H1 (cell line): Measurements from ENCODE around the gene RPL31. TPM values are rescaled to one million over a fixed set of nuclear protein-coding genes. Genes with fewer than 3 reads are reported as not detected.

ENCODE experiments used
- CTCF ChIA-PET: fragments of 300-600 bp; sonication (Branson Sonifier 250); formaldehyde crosslinking; loops from one replicate; lab custom pipeline; 2021; ENCODE audit not compliant: partially characterized antibody; lab: Charles Lee
- POLR2A ChIA-PET: fragments of 300-600 bp; sonication (Branson Sonifier 250); formaldehyde crosslinking; loops from one replicate; lab custom pipeline; 2021; ENCODE audit warnings: inconsistent platforms; ENCODE audit not compliant: partially characterized antibody; lab: Charles Lee
- DNase-seq, 2 experiments: peaks; one replicate each; pipeline versions ENCODE4 v3.0.0 to v3.0.0-alpha.2; 2010 to 2022; ENCODE audit warnings: low spot score in 2 of 2, low read depth in 1 of 2, mixed read lengths in 1 of 2
- FAIRE-seq: peaks from 2 replicates; lab custom pipeline; 2011; peaks lifted over from hg19 to GRCh38; lab: Jason Lieb, UNC
- H2AFZ ChIP-seq: 2 replicates; pipeline ENCODE4 v1.8.1; 2012; ENCODE audit warnings: low read length, inconsistent platforms
- H2AK5ac ChIP-seq: 2 replicates; pipeline ENCODE4 v1.6.1; 2013; ENCODE audit warnings: low read depth, low read length
- H2BK120ac ChIP-seq: replicated peaks from 2 replicates; pipeline ENCODE3; 2013; ENCODE audit warnings: low read depth, low read length, inconsistent platforms
- H2BK12ac ChIP-seq: 2 replicates; pipeline ENCODE4 v1.6.1; 2013; ENCODE audit warnings: low read depth, low read length
- H2BK15ac ChIP-seq: 2 replicates; pipeline ENCODE4 v1.6.1; 2013; ENCODE audit warnings: low read length
- H2BK20ac ChIP-seq: 2 replicates; pipeline ENCODE4 v1.6.1; 2013; ENCODE audit warnings: low read length
- H2BK5ac ChIP-seq: 2 replicates; pipeline ENCODE4 v1.6.1; 2013; ENCODE audit warnings: low read depth, low read length
- H3K14ac ChIP-seq: 2 replicates; pipeline ENCODE4 v1.6.1; 2013; ENCODE audit warnings: inconsistent platforms; ENCODE audit not compliant: insufficient read length
- H3K18ac ChIP-seq: 2 replicates; pipeline ENCODE4 v1.6.1; 2013; ENCODE audit warnings: low read length; ENCODE audit errors: extremely low read depth
- H3K23ac ChIP-seq: 2 replicates; pipeline ENCODE4 v1.6.1; 2013; ENCODE audit warnings: inconsistent platforms; ENCODE audit not compliant: insufficient read length
- H3K23me2 ChIP-seq: 2 replicates; pipeline ENCODE4 v1.6.1; 2013; ENCODE audit warnings: low read depth, low read length
- H3K27ac ChIP-seq: 2 replicates; pipeline ENCODE4 v1.6.1; 2011; ENCODE audit warnings: low read depth, low read length, inconsistent platforms
- H3K27me3 ChIP-seq, 4 experiments: replicated peaks in 1 of 4; 1 replicate in 1 of 4; 2 replicates in 3 of 4; pipeline versions ENCODE4 v1.6.1 to v1.8.1; 2011 to 2013; ENCODE audit warnings: low read length in 3 of 4, mild to moderate bottlenecking in 3 of 4, inconsistent platforms in 2 of 4, mixed read lengths in 2 of 4, moderate library complexity in 1 of 4; ENCODE audit not compliant: control insufficient read depth in 3 of 4, insufficient read depth in 3 of 4; ENCODE audit errors: extremely low read depth in 1 of 4
- H3K36me3 ChIP-seq, 4 experiments: 2 replicates each; pipeline versions ENCODE4 v1.6.1 to v1.8.1; 2011 to 2013; ENCODE audit warnings: mild to moderate bottlenecking in 4 of 4, low read length in 3 of 4, moderate library complexity in 2 of 4, control low read depth in 1 of 4, inconsistent platforms in 1 of 4; ENCODE audit not compliant: insufficient read depth in 4 of 4, control insufficient read depth in 2 of 4
- H3K4ac ChIP-seq: replicated peaks from 2 replicates; pipeline ENCODE3; 2013; ENCODE audit warnings: low read length, low read depth, mixed read lengths, inconsistent platforms; ENCODE audit not compliant: insufficient read length
- H3K4me1 ChIP-seq, 4 experiments: replicated peaks in 1 of 4; 1 replicate in 1 of 4; 2 replicates in 3 of 4; pipeline versions ENCODE4 v1.6.1 to v1.8.1; 2011 to 2013; ENCODE audit warnings: low read length in 3 of 4, inconsistent platforms in 2 of 4, mixed read lengths in 1 of 4; ENCODE audit not compliant: insufficient read depth in 4 of 4, control insufficient read depth in 3 of 4
- H3K4me2 ChIP-seq, 2 experiments: 2 replicates each; pipeline versions ENCODE4 v1.6.1 to v1.8.1; 2011 to 2013; ENCODE audit warnings: low read depth in 2 of 2, low read length in 2 of 2, control low read depth in 1 of 2, inconsistent platforms in 1 of 2, mild to moderate bottlenecking in 1 of 2; ENCODE audit not compliant: insufficient read depth in 1 of 2
- H3K4me3 ChIP-seq, 4 experiments: fragments of 200-600, 300-600 bp in 1 of 4; sonication (generic), shearing (Covaris generic), sonication (Bioruptor Twin) in 1 of 4; 2 replicates each; pipeline versions ENCODE4 v1.5.1 to v1.8.1; 2011 to 2016; ENCODE audit warnings: low read length in 4 of 4, low read depth in 3 of 4, control low read depth in 2 of 4, inconsistent platforms in 2 of 4, mild to moderate bottlenecking in 2 of 4, mixed read lengths in 1 of 4, moderate library complexity in 1 of 4; ENCODE audit not compliant: insufficient read depth in 2 of 4; ENCODE audit errors: extremely low read depth in 1 of 4
- H3K56ac ChIP-seq: replicated peaks from 2 replicates; pipeline ENCODE3; 2013; ENCODE audit warnings: low read depth, mild to moderate bottlenecking, mixed read lengths, low read length, inconsistent platforms; ENCODE audit not compliant: insufficient read length
- H3K79me1 ChIP-seq: 2 replicates; pipeline ENCODE4 v1.6.1; 2013; ENCODE audit warnings: low read depth, low read length, control low read depth
- H3K79me2 ChIP-seq, 2 experiments: 2 replicates each; pipeline versions ENCODE4 v1.6.1 to v1.8.1; 2012 to 2013; ENCODE audit warnings: low read length in 2 of 2, mild to moderate bottlenecking in 2 of 2, inconsistent platforms in 1 of 2; ENCODE audit not compliant: insufficient read depth in 2 of 2, control insufficient read depth in 1 of 2
- H3K9ac ChIP-seq, 4 experiments: replicated peaks in 1 of 4; 1 replicate in 1 of 4; 2 replicates in 3 of 4; pipeline versions ENCODE4 v1.6.1 to v1.8.1; 2011 to 2013; ENCODE audit warnings: low read depth in 3 of 4, low read length in 3 of 4, control low read depth in 2 of 4, mild to moderate bottlenecking in 2 of 4, moderate library complexity in 2 of 4, inconsistent platforms in 1 of 4; ENCODE audit errors: extremely low read depth in 1 of 4
- H3K9me3 ChIP-seq, 2 experiments: 2 replicates each; pipeline versions ENCODE4 v1.6.1 to v1.8.1; 2012 to 2013; ENCODE audit warnings: mild to moderate bottlenecking in 2 of 2, moderate library complexity in 2 of 2, control low read depth in 1 of 2, inconsistent platforms in 1 of 2, low read depth in 1 of 2, low read length in 1 of 2, mixed read lengths in 1 of 2; ENCODE audit not compliant: insufficient read depth in 2 of 2
- H4K20me1 ChIP-seq, 2 experiments: replicated peaks in 1 of 2; 2 replicates each; pipeline versions ENCODE3 to v1.8.1; 2011 to 2013; ENCODE audit warnings: inconsistent platforms in 2 of 2, low read length in 2 of 2, mild to moderate bottlenecking in 1 of 2; ENCODE audit not compliant: insufficient read depth in 2 of 2, control insufficient read depth in 1 of 2
- H4K5ac ChIP-seq: 2 replicates; pipeline ENCODE4 v1.6.1; 2013; ENCODE audit warnings: low read length, low read depth, mixed read lengths, inconsistent platforms; ENCODE audit not compliant: insufficient read length
- H4K8ac ChIP-seq: 2 replicates; pipeline ENCODE4 v1.8.0; 2013; ENCODE audit warnings: mild to moderate bottlenecking, moderate library complexity, low read length, inconsistent platforms; ENCODE audit not compliant: insufficient read depth; ENCODE audit errors: extremely low read depth
- H4K91ac ChIP-seq: replicated peaks from 2 replicates; pipeline ENCODE3; 2013; ENCODE audit warnings: low read length, mixed read lengths, inconsistent platforms; ENCODE audit not compliant: insufficient read length
- BACH1 ChIP-seq: IDR thresholded peaks from 2 replicates; pipeline ENCODE4 v1.6.1; 2012; ENCODE audit warnings: low read length, improper control_type of control experiment
- EGR1 ChIP-seq: IDR thresholded peaks from 2 replicates; pipeline ENCODE4 v1.6.1; 2011; ENCODE audit warnings: low read depth, low read length, borderline replicate concordance
- EP300 ChIP-seq, 2 experiments: IDR thresholded peaks; 1 replicate in 1 of 2; 2 replicates in 1 of 2; pipeline ENCODE4 v1.6.1; 2011 to 2012; ENCODE audit warnings: low read depth in 2 of 2, low read length in 2 of 2, mild to moderate bottlenecking in 2 of 2, borderline replicate concordance in 1 of 2, inconsistent platforms in 1 of 2, moderate library complexity in 1 of 2
- EZH2 ChIP-seq: fragments of 200-600 bp; sonication (generic); IDR thresholded peaks from 2 replicates; pipeline ENCODE4 v1.7.1; 2012; ENCODE audit warnings: low read depth, mild to moderate bottlenecking, moderate library complexity, low read length, inconsistent platforms; ENCODE audit not compliant: severe bottlenecking
- PHF8 ChIP-seq: fragments of 200-600 bp; sonication (generic); conservative IDR thresholded peaks from 2 replicates; pipeline ENCODE4 v1.7.1; 2012; ENCODE audit warnings: low read depth, mild to moderate bottlenecking, inconsistent platforms, low read length, moderate library complexity
- POLR2AphosphoS5 ChIP-seq: IDR thresholded peaks from 2 replicates; pipeline ENCODE4 v1.6.1; 2011; ENCODE audit warnings: low read depth, low read length
- RBBP5 ChIP-seq: IDR thresholded peaks from 2 replicates; pipeline ENCODE4 v1.7.1; 2012; ENCODE audit warnings: low read depth, mild to moderate bottlenecking, inconsistent platforms, low read length, moderate library complexity, borderline replicate concordance
- RNF2 ChIP-seq: fragments of 200-900, 300-1000 bp; sonication (generic); IDR thresholded peaks from 2 replicates; pipeline ENCODE4 v1.7.1; 2016; ENCODE audit warnings: borderline replicate concordance, low read depth, mild to moderate bottlenecking, antibody characterized with exemption, low read length; ENCODE audit not compliant: poor library complexity, severe bottlenecking; ENCODE audit errors: missing control alignments
- TAF1 ChIP-seq: IDR thresholded peaks from 2 replicates; pipeline ENCODE4 v1.6.1; 2011; ENCODE audit warnings: mild to moderate bottlenecking, low read depth, low read length
- TEAD4 ChIP-seq: IDR thresholded peaks from 2 replicates; pipeline ENCODE4 v1.6.1; 2012; ENCODE audit warnings: low read depth, low read length, inconsistent platforms, mixed read lengths
- WGBS, 2 experiments: shearing (Covaris generic) in 1 of 2; methylation state at CpG; one replicate each; pipeline versions ENCODE4 v1.1.6 to v1.1.7; 2013 to 2015; ENCODE audit warnings: low lambda C conversion rate in 2 of 2, mixed read lengths in 2 of 2, inconsistent platforms in 1 of 2, low coverage in 1 of 2, missing lambda C conversion rate in 1 of 2; ENCODE audit not compliant: insufficient replicate concordance in 2 of 2, insufficient coverage in 1 of 2, insufficient read length in 1 of 2; ENCODE audit errors: extremely low coverage in 1 of 2, missing lambda C conversion rate in 1 of 2; 5-methylcytosine and 5-hydroxymethylcytosine counted together
- polyA plus RNA-seq, 7 experiments: library from polyadenylated mRNA; depleted of rRNA in 3 of 7; stranded (reverse) in 5 of 7; unstranded in 2 of 7; fragments of >200 nt in 5 of 7; fragments of 200-250 nt in 2 of 7; gene quantifications; 1 replicate in 5 of 7; 2 replicates in 1 of 7; 4 replicates in 1 of 7; pipeline versions ENCODE4 v1.2.1 to v1.2.3, GENCODE V29; 2011 to 2013; ENCODE audit warnings: missing spikeins in 2 of 7, mixed read lengths in 2 of 7
- total RNA-seq: library from RNA; stranded (reverse); fragmentation: NEBNext Ultra II Directional; extraction: Animal tissue kit (Norgen Biotek cat#: 25700); gene quantifications from 2 replicates; pipeline ENCODE4 v1.2.1, GENCODE V29; 2021

RPL31 gene
- total and polyA plus RNA-seq, 2 of the 8 experiments (the other 6 are each of a cell fraction or from before 2014, with no cell fraction given): 1,463 to 1,722 TPM

- 89% methylated on average over 5 of the region's 8 CpGs; no CpG with 5 or more reads in 1 of the 2 experiments for WGBS, 2 experiments
- H4K8ac ChIP-seq: no peak overlapping the region
- H3K4ac ChIP-seq: no peak overlapping the region
- no peak overlapping the region for H2BK5ac ChIP-seq
- no peak overlapping the region for H2BK12ac ChIP-seq
- no peaks in the 10 kb centered on the region for H3K79me2 ChIP-seq
- peaks cover 0 to 2% (median under 1%) of the 10 kb centered on the region in 4 experiments; a peak in 2 of 7 replicates for H3K4me1 ChIP-seq
- no peak overlapping the region for H3K14ac ChIP-seq
- FAIRE-seq: no peak
- no peak overlapping the region for H2BK15ac ChIP-seq
- H3K56ac ChIP-seq: no peak overlapping the region
- H3K79me1 ChIP-seq: no peaks in the 10 kb centered on the region
- no peak overlapping the region for H3K4me2 ChIP-seq
- H3K23ac ChIP-seq: no peak overlapping the region
- no peaks in the 10 kb centered on the region for H3K27me3 ChIP-seq
- H4K91ac ChIP-seq: no peak overlapping the region
- H3K27ac ChIP-seq: no peak overlapping the region
- H3K36me3 ChIP-seq: no peaks in the 10 kb centered on the region
- H2BK120ac ChIP-seq: no peak overlapping the region
- H4K20me1 ChIP-seq: no peaks in the 10 kb centered on the region
- H2AFZ ChIP-seq: no peak overlapping the region
- no peak overlapping the region for H4K5ac ChIP-seq
- no peak overlapping the region for H2BK20ac ChIP-seq
- ChIA-PET CTCF (interaction anchor here (0.5 to 2.0 kb wide), 8 partner anchors 69 to 1696 kb away, joined by 3 to 10 read pairs (median 4); no protein-coding TSS in a partner anchor), POLR2A (interaction anchor here (0.6 to 7.0 kb wide), 3 partner anchors 16 to 168 kb away, joined by 3 to 63 read pairs (median 6); partner anchors contain the start of gene RPL31)
- no peak overlapping the region for H2AK5ac ChIP-seq
- no peak overlapping the region for H3K18ac ChIP-seq
- H3K23me2 ChIP-seq: no peaks in the 10 kb centered on the region; the same call in 1 of the 2 replicates
- TF ChIP-seq POLR2AphosphoS5: no peak
- no peak for TF ChIP-seq EZH2
- no peak for TF ChIP-seq RNF2
- no peak for TF ChIP-seq TAF1
- no peak for TF ChIP-seq BACH1
- TF ChIP-seq TEAD4: no peak
- no peak for TF ChIP-seq EGR1
- no peak for TF ChIP-seq RBBP5
- TF ChIP-seq EP300 (IDR thresholded peaks at IDR 0.05; ENCODE audit: borderline replicate concordance in 1 of 2, low read depth in 2 of 2, low read length in 2 of 2): no peak
- TF ChIP-seq PHF8: no peak
- DNase-seq: no peak
- no peak overlapping the region for H3K9ac ChIP-seq
- H3K4me3 ChIP-seq: no peak overlapping the region
- no peaks in the 10 kb centered on the region for H3K9me3 ChIP-seq
Observed at GRCh38 chr2:100988630-100989417, 13.3 kb upstream of the RPL31 start.
